MV-4-11 (cell line): ENCODE data around the gene SLC17A3.
A peak's percentile ranks its signal among the peaks of the same experiment; 100 is the strongest.

Source experiments
- DNase-seq: peaks from one replicate; lab custom pipeline; 2025; lab: John Stamatoyannopoulos, UW

Gene SLC17A3, protein sequence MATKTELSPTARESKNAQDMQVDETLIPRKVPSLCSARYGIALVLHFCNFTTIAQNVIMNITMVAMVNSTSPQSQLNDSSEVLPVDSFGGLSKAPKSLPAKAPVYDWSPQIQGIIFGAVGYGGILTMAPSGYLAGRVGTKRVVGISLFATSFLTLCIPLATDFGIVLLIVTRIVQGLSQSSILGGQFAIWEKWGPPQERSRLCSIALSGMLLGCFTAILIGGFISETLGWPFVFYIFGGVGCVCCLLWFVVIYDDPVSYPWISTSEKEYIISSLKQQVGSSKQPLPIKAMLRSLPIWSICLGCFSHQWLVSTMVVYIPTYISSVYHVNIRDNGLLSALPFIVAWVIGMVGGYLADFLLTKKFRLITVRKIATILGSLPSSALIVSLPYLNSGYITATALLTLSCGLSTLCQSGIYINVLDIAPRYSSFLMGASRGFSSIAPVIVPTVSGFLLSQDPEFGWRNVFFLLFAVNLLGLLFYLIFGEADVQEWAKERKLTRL

GRCh38 chr6:25874118-25874517 lies at the start of gene SLC17A3:
Gene SLC17A3, minus strand, starts transcription at chr6:25874243. Its CDS starts 5,856 bp downstream, at chr6:25868387.
- DNase-seq, result no peak

- no peak for DNase-seq
Observed at GRCh38 chr6:25922301-25922700, 48.3 kb upstream of the SLC17A3 start.

- DNase-seq, result peak; percentile 19
Observed at GRCh38 chr6:25921525-25922203, 47.6 kb upstream of the SLC17A3 start.

DNA sequence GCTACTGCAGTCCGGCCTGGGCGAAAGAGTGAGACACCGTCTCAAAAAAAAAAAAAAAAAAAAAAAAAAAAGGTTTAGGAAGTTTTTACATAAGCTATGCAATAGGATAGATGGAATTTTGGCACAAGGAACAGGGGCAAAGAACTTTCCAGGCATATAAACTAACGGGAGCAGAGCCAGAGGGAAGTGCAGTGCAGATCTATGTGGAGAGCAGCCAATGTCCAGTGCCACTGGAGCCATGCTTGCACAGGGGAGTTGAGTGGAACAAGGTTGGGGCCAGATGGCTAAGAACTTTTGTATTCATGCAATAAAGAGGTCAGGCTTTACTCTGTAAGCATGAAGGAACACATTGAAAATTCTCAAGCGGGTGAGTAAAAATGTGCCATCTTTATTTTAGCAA lies 45.6 kb upstream of the SLC17A3 start:
- no peak for DNase-seq

DNA sequence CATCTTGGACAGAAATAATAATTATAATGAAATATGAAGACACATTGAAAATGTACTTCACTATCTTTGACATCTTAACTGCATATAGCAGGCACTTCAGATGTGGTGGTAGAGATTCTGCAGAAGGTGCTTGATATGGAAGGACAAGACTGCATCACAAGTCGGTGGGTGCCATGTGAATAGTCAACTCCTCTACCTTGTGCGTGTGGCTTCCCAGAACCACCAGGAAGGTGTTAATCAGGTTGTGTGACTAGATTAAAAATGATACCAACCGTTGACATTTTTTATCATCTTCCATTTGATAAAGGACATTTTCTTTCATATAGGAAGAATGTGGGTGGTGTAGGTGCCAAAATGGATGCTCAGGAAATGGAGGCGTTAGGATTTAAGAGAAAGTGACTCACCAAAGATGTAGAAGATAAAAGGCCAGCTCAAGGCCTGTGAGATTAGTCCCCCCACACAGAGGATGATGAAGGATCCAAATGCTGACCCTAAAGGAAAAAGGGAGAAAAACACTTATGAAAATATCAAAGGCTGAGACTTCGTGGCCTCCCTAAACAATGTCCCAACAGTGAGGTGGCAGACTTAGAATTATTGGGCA lies 44.1 kb upstream of the SLC17A3 start:
- no peak for DNase-seq

- DNase-seq, result no peak
Observed at GRCh38 chr6:25916789-25917490, 42.9 kb upstream of the SLC17A3 start.

GRCh38 chr6:25916330-25916729 lies 42.3 kb upstream of the SLC17A3 start:
- DNase-seq, result no peak

GRCh38 chr6:25913741-25914140 lies 39.7 kb upstream of the SLC17A3 start:
- no peak for DNase-seq

GRCh38 chr6:25911351-25911750 lies 37.3 kb upstream of the SLC17A3 start:
- DNase-seq, result no peak

GRCh38 chr6:25907475-25908014 lies 33.5 kb upstream of the SLC17A3 start:
- DNase-seq, result no peak

GRCh38 chr6:25903467-25904099 lies 29.5 kb upstream of the SLC17A3 start:
- no peak for DNase-seq

DNA sequence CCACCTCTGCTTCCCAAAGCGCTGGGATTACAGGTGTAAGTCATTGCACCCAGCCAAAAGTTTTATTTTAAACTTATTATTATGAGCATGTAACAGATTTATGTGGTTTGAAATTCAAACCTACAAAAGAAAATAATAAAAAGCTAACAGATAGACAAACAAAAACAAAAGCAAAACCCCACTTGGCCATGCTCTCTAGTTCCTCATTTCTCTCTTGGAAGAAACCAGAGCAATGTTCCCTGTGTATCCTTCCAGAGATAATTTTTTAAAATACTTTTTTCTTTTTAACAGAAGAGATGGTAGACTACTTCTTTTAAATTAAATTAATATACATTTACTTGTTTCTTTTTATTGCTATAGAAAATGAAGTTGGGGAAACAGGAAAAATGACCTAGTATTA lies 28.0 kb upstream of the SLC17A3 start:
- no peak for DNase-seq

GRCh38 chr6:25900843-25901242 lies 26.8 kb upstream of the SLC17A3 start:
- no peak for DNase-seq

DNA sequence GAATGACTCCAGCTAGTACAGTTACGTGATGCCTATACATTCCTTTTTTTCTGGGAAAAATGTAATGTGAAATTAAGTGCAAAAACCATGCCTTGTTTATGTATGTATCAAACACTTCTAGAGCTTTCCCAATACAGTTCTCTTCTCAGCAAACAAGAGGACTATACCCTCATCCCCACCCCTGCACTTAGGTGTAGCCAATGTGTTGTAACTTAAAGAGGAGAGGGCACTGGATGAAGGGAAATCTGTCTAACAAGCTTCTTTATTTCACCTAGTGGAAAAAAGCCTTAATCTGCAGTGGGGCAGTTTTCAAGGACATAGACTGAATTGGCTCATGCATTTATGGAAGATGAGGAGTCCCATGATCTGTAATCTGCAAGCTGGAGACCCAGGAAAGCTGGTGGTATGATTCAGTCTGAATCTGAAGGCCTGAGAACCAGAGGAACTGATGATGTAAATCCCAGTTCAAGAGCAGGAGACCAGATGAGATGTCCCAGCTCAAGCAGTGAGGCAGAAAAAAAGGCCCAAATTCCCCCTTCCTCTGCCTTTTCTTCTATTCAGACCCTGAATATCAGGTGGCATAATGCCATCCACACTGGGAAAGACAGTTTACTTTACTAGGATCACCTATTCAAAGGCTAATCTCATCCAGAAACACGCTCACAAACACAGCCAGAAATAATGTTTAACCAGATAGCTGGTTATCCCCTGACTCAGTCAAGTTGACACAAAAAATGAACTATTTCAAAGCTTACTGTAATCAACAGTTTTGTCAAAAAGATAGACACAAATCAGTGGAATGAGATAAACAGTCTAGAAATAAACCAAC lies 25.8 kb upstream of the SLC17A3 start:
- DNase-seq, result no peak

DNA sequence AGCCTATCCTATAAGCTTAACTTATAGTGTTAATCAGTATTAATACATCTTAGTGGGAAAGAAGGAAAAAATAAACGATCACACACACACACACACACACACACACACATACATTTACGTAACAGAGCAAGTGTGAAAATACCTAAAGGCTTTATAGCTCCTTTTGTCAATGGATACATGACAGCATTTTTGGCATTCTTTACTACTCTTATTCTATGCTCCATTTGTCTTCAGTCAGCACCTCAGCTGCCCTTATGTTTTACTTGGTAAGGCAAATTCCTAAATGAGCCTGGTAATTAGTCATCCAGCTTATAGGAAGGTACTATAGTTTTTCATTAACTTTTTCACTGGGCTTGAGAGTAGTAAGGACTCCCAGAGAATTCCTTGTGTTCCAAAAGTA lies 25.1 kb upstream of the SLC17A3 start:
- no peak for DNase-seq

DNA sequence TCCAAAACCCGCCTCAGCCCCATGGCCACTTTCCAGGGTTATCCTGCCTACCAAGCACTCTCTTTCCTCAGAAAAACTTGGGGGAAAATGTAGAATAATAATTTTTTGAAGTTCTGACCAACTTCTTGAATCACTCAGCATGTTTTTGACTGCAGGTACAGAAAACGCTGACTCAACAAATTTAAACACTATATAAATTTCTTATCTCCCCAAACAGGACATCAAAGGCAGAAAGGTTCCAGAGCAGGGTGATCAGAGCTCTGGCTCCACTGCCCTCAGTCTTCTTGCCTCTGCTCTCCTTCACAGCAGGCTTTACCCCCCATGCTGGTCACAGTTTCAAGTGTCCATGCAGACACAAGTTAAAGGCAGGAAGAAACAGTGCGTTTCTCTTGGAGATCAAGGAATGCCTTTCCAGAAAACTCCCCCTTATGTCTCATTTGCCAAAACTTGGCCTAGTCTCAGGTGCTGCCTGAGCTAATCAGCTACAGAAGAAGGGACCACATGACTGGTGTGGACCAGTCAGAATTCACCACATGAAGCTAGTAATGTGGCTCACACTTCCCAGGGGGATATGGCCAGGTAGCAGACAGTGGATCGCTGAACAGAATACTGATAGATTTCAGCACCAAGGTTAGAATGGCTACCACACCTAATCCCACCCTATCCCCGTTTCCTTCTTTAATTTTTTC lies 24.4 kb upstream of the SLC17A3 start:
- DNase-seq, result no peak

GRCh38 chr6:25896252-25896651 lies 22.2 kb upstream of the SLC17A3 start:
- DNase-seq, result no peak

- DNase-seq, result no peak
Observed at GRCh38 chr6:25895771-25896170, 21.7 kb upstream of the SLC17A3 start.

DNA sequence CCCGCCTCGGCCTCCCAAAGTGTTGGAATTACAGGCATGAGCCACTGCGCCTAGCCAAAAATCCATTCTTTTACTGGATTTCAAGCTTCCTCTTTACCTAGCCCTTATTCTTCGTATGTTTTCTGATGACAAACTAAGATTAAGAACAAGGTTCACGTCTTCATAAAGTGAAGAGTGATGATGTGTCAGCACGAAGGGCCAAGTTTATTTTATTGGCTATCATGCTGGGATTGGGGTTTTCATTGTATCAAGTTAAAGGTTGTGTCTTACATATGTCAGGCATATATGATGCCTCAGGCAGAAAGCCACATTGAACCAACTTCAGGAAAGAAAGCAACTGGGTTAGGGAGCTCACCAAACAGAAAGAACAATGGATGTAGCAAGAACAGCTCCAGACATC lies 19.7 kb upstream of the SLC17A3 start:
- DNase-seq, result no peak

DNA sequence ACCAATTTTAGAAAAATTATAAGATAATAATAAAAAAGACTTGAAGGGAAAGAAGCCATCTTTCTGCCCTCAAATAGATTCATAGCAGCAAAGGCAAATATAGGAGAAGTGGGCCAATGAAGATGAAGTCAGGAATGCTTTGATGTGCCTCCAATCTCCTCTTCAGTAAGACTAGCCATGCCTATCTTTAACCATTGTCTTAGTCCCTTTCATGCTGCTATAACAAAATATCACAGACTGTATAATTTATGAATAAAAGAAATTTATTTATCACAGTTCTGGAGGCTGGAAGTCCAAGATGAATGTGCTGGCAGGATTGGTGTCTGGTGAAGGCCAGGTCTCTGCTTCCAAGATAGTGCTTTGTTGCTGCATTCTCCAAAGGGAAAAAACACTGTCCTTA lies 18.8 kb upstream of the SLC17A3 start:
- DNase-seq, result no peak
